GM21447 (cell line): Measurements from ENCODE around the gene ILDR2.

Experiments used
- ATAC-seq: cut with Tn5 transposase; IDR thresholded peaks from one replicate; pipeline ENCODE4 v1.9.1; 2021; ENCODE audit not compliant: unreplicated experiment

Gene ILDR2

GRCh38 chr1:166971252-166971651 is 4.1 kb downstream of the ILDR2 start:
- no peak for ATAC-seq

DNA sequence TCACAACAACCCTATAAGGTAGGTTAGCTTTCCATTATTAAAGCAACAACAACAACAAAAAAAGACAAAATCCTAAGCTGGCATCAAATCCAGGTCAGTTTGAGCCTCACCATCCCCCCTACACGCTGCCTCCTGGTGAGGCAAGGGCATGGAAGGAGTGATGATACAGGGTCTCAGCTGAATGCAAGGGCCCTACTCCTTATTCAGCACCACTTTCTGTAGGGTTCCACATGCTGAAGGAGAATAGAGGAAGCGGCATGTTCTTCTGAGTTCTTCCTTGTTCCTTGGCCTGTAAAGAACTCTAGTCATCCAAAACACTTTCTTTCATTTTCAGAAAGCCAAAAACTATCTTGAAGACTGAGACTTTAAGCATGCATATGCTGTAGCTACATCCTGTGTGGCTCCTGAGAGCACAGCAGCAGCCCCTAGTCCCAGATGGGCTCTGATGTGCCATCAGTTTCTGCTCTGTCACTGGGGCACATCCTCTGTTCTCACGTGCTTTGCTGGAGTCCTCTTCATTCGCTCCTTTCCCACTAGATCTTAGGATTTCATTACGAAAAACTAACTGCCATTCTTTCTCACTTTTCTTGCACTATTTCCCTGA is 6.2 kb downstream of the ILDR2 start:
- ATAC-seq = peak; percentile 86

DNA sequence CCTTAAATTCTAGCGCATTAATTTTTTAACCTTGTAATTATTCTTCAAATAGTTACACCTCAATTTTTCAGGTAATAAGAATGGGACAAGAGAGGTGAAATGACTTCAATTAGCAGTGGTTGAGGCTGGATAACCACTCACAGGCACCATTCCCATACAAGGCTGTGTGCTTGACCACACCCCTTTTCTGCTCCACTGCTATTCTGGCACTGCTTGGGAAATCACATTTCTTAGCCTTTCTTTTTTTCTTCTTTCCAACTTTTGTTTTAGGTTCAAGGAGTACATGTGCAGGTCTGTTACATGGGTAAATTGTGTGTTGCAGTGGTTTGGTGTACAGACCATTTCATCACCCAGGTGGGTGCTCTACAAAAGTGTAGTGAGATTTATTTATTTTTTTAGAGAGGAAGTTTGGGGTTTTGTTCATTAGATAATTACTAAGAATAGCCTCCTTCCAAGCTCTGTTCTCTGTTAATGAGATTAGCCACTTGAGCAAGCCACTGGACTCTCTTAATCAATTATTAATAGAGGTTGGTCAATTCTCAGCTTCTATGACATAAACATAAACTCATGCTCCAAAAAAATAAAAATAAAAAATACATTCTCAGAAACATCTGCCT is 14.4 kb downstream of the ILDR2 start:
- peak; percentile 54 for ATAC-seq

DNA sequence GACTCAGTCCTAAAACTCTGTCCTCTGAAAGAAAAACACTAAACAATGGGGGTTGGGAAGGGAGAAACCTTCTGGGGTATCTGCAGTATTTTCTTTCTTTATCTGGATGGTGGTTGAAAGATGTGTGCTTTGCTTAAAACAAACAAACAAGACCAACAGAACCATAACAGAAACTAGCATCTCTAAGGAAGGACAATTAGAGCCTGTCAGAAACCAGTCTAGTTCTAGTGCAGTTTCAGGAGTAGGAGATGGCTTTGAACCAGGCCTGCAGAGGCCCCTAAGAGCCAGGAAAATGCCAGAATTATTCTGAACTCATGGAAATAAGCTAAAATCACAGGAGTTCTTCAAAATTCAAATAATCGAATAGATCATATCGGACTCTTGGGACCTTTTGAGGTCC is 18.5 kb downstream of the ILDR2 start:
- ATAC-seq = no peak

GRCh38 chr1:166956057-166956850 is 19.1 kb downstream of the ILDR2 start:
- ATAC-seq = no peak

- no peak for ATAC-seq
Measured at GRCh38 chr1:166953491-166953890, 21.8 kb downstream of the ILDR2 start.

GRCh38 chr1:166952002-166952746 is 23.2 kb downstream of the ILDR2 start:
- no peak for ATAC-seq

GRCh38 chr1:166951050-166951449 is 24.3 kb downstream of the ILDR2 start:
- no peak for ATAC-seq

GRCh38 chr1:166950156-166950555 is 25.2 kb downstream of the ILDR2 start:
- ATAC-seq = no peak

GRCh38 chr1:166948856-166949350 is 26.4 kb downstream of the ILDR2 start:
- ATAC-seq = no peak

GRCh38 chr1:166947398-166948043 is 27.8 kb downstream of the ILDR2 start:
- ATAC-seq = no peak

- no peak for ATAC-seq
Measured at GRCh38 chr1:166944186-166944967, 31.0 kb downstream of the ILDR2 start.

- ATAC-seq = no peak
Measured at GRCh38 chr1:166939741-166940375, 35.5 kb downstream of the ILDR2 start.

DNA sequence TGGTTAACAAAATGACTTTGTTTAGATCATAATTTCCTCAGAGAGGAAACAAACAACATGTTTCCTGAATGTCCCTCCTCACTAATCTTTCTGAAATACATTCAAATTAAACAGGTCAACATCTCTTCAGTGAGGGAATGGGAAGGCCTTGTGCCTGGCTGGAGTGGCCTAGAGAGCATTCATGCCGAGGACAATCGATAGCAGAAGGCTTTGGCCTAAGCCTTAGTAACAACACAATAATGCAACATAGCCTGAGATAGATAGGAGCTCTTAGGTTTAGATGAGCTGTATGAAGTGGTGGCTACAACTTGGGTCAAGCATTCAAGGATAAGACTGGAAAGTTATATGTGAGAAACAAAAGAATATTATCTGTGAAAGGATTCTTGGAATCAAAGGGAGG is 37.4 kb downstream of the ILDR2 start:
- ATAC-seq = no peak

DNA sequence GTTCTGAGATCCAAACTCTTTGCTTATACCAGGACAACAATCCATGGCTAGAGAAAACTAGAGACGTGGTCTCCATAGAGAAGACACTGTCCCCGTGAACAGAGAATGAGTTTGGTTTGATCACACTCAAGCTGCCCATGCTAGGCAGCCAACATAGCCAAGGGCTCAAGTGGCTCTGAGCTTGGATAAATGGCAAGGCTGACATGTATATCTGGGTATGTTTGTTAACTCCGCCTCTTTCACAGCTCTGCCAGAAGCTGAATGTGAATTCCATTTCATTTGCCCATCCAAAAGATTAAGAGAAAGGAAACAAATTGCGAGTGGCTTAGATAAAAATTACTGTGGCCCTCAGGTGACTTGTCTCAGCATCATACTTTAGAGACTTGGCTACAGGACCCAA is 38.0 kb downstream of the ILDR2 start:
- ATAC-seq = no peak

GRCh38 chr1:166933633-166934032 is 41.7 kb downstream of the ILDR2 start:
- ATAC-seq = no peak

- no peak for ATAC-seq
Measured at GRCh38 chr1:166933140-166933539, 42.2 kb downstream of the ILDR2 start.

- ATAC-seq = no peak
Measured at GRCh38 chr1:166929911-166930310, 45.4 kb downstream of the ILDR2 start.

DNA sequence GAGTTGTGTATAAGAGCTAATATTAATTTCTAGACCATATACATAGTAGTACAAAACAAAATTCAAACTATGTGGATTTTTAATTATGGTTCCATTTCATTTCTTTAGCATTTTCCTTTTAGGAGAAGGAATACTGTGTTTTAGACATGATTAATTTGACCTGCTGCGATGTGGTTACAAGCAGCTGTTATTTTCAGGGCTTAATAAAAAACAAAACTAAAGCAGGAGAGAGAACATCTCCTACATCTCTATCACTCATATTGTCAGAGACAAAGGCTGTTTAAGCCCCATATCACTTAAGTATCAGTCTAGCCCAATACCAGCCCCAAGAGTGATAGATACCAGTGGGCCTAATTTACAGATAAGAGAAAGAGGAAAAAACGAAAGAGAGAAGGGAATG is 47.6 kb downstream of the ILDR2 start:
- no peak for ATAC-seq
